ENCODE data around the gene CLEC2L. TPM values are rescaled to one million over a fixed set of nuclear protein-coding genes. Genes with fewer than 3 reads are reported as not detected.

Gene CLEC2L
- total RNA-seq, 6 experiments from 2014 or later = not detected

- Mint-ChIP-seq H3K27me3 (ENCODE audit: insufficient read depth) (peaks cover 1% of the 10 kb centered on the region), H3K27ac (no peak overlapping the region), H3K36me3 (ENCODE audit: low read depth) (0 out of 2 replicates have a peak, but pooled peaks cover 8% of the 10 kb centered on the region), H3K9me3 (no peaks in the 10 kb centered on the region), H3K4me3 (no peak overlapping the region), H3K4me1 (ENCODE audit: low read depth) (no peaks in the 10 kb centered on the region)
- DNase-seq = no peak
- TF ChIP-seq CTCF (IDR thresholded peaks at IDR 0.05) = no peak
Measured at GRCh38 chr7:139566075-139566474, 42.6 kb downstream of the CLEC2L start.

- H3K27me3 Mint-ChIP-seq (ENCODE audit: insufficient read depth) = peaks cover 1% of the 10 kb centered on the region
- no peak overlapping the region for H3K27ac Mint-ChIP-seq
- H3K4me3 Mint-ChIP-seq = no peak overlapping the region
- DNase-seq = no peak
- no peak for TF ChIP-seq CTCF (IDR thresholded peaks at IDR 0.05)
- H3K9me3 Mint-ChIP-seq = no peaks in the 10 kb centered on the region
- no peaks in the 10 kb centered on the region for H3K4me1 Mint-ChIP-seq (ENCODE audit: low read depth)
- H3K36me3 Mint-ChIP-seq (ENCODE audit: low read depth) = 0 out of 2 replicates have a peak, but pooled peaks cover 8% of the 10 kb centered on the region
Measured at GRCh38 chr7:139566736-139567646, 43.5 kb downstream of the CLEC2L start.

- 0 out of 2 replicates have a peak, but pooled peaks cover 8% of the 10 kb centered on the region for H3K36me3 Mint-ChIP-seq (ENCODE audit: low read depth)
- H3K4me1 Mint-ChIP-seq (ENCODE audit: low read depth) = no peaks in the 10 kb centered on the region
- no peaks in the 10 kb centered on the region for H3K9me3 Mint-ChIP-seq
Measured at GRCh38 chr7:139567647-139568345, 44.3 kb downstream of the CLEC2L start.

GRCh38 chr7:139568346-139568675 lies 44.8 kb downstream of the CLEC2L start:
- no peaks in the 10 kb centered on the region; the same call in 1 of the 2 replicates for H3K27me3 Mint-ChIP-seq (ENCODE audit: insufficient read depth)
- H3K4me1 Mint-ChIP-seq (ENCODE audit: low read depth) = no peaks in the 10 kb centered on the region

More at GRCh38 chr7:139567647-139568345, 44.3 kb downstream of the CLEC2L start:
- TF ChIP-seq CTCF (IDR thresholded peaks at IDR 0.05) = no peak
- Mint-ChIP-seq H3K27ac (no peak overlapping the region), H3K27me3 (ENCODE audit: insufficient read depth) (peaks cover 1% of the 10 kb centered on the region), H3K4me3 (no peak overlapping the region)
- DNase-seq = no peak

More at GRCh38 chr7:139568346-139568675, 44.8 kb downstream of the CLEC2L start:
- no peak for TF ChIP-seq CTCF (IDR thresholded peaks at IDR 0.05)
- Mint-ChIP-seq H3K36me3 (ENCODE audit: low read depth) (0 out of 2 replicates have a peak, but pooled peaks cover 8% of the 10 kb centered on the region), H3K9me3 (no peaks in the 10 kb centered on the region), H3K27ac (no peak overlapping the region), H3K4me3 (no peak overlapping the region)
- no peak for DNase-seq
